ENCODE data around the gene ENTREP1.
"Not testable (repeated sequence)": the region's sequence is repeated elsewhere in the genome, so short reads cannot be mapped to it uniquely, and the experiment has no call there.

The ENTREP1 gene

GRCh38 chr9:69324549-69325401 lies at the start of gene ENTREP1:
ENTREP1 (plus strand) TSS chr9:69325215; CDS start chr9:69325310, 95 bp downstream.
- no peak for DNase-seq

GRCh38 chr9:69276775-69277174 lies 48.2 kb upstream of the ENTREP1 start:
- no peak for DNase-seq

- no peak for DNase-seq
These were observed 45.8 kb upstream of the ENTREP1 start for GRCh38 chr9:69279084-69279731.

- DNase-seq, result no peak
These were observed 45.3 kb upstream of the ENTREP1 start for GRCh38 chr9:69279733-69280132.

- no peak for DNase-seq
These were observed 42.0 kb upstream of the ENTREP1 start for GRCh38 chr9:69283003-69283402.

- no peak for DNase-seq
These were observed 32.9 kb upstream of the ENTREP1 start for GRCh38 chr9:69292078-69292477.

GRCh38 chr9:69293156-69293555 lies 31.9 kb upstream of the ENTREP1 start:
- no peak for DNase-seq

GRCh38 chr9:69295872-69296552 lies 29.0 kb upstream of the ENTREP1 start:
- no peak for DNase-seq

GRCh38 chr9:69297300-69297980 lies 27.6 kb upstream of the ENTREP1 start:
- no peak for DNase-seq

GRCh38 chr9:69299315-69299714 lies 25.7 kb upstream of the ENTREP1 start:
- no peak for DNase-seq

- DNase-seq, result no peak
These were observed 25.2 kb upstream of the ENTREP1 start for GRCh38 chr9:69299826-69300225.

GRCh38 chr9:69303331-69303730 lies 21.7 kb upstream of the ENTREP1 start:
- no peak for DNase-seq

GRCh38 chr9:69306895-69307445 lies 18.0 kb upstream of the ENTREP1 start:
- DNase-seq, result not testable (repeated sequence)

- no peak for DNase-seq
These were observed 17.4 kb upstream of the ENTREP1 start for GRCh38 chr9:69307446-69308205.

GRCh38 chr9:69308206-69308931 lies 16.6 kb upstream of the ENTREP1 start:
- no peak for DNase-seq

GRCh38 chr9:69313175-69313574 lies 11.8 kb upstream of the ENTREP1 start:
- no peak for DNase-seq

GRCh38 chr9:69314547-69314946 lies 10.5 kb upstream of the ENTREP1 start:
- DNase-seq, result no peak

- DNase-seq, result no peak
These were observed 7.9 kb upstream of the ENTREP1 start for GRCh38 chr9:69317081-69317480.

GRCh38 chr9:69317894-69318293 lies 7.1 kb upstream of the ENTREP1 start:
- no peak for DNase-seq

GRCh38 chr9:69319324-69320025 lies 5.5 kb upstream of the ENTREP1 start:
- no peak for DNase-seq

- DNase-seq, result no peak
These were observed 2.8 kb upstream of the ENTREP1 start for GRCh38 chr9:69322256-69322655.
